IMR-90 (cell line): ENCODE measurements around the gene CSGALNACT2. TPM values are rescaled to one million over a fixed set of nuclear protein-coding genes. Genes with fewer than 3 reads are reported as not detected.
A peak's percentile ranks its signal among the peaks of the same experiment; 100 is the strongest.

Experiments used
- ATAC-seq: fragments of 200-7000 bp; cut with Tn5 transposase; 2 replicates; pipeline ENCODE4 v1.9.1; 2020; ENCODE audit warnings: low read depth, mild to moderate bottlenecking, moderate library complexity
- BruUV-seq: library from RNA; stranded (reverse); fragments of 400-500 nt; replicated peaks from 2 replicates; lab custom pipeline; 2021; lab: Mats Ljungman, UMichigan
- CTCF ChIA-PET: fragments of 300-600 bp; formaldehyde crosslinking; extraction: SDS; loops from one replicate; lab custom pipeline; 2021; ENCODE audit warnings: antibody characterized with exemption; lab: Yijun Ruan, JAX
- POLR2A ChIA-PET: fragments of 300-600 bp; sonication (Branson Sonifier 250); formaldehyde crosslinking; loops from one replicate; lab custom pipeline; 2022; ENCODE audit warnings: antibody characterized with exemption; ENCODE audit not compliant: unreplicated experiment; lab: Charles Lee
- DNase-seq: peaks from one replicate; pipeline ENCODE4 v3.0.0; 2013
- H2AFZ ChIP-seq: replicated peaks from 2 replicates; pipeline ENCODE3; 2013; ENCODE audit warnings: low read length, mild to moderate bottlenecking; ENCODE audit not compliant: poor library complexity
- H2AK5ac ChIP-seq: 2 replicates; pipeline ENCODE4 v1.6.1; 2013; ENCODE audit warnings: low read depth, low read length, inconsistent platforms
- H2AK9ac ChIP-seq: replicated peaks from 2 replicates; pipeline ENCODE3; 2013; ENCODE audit warnings: mild to moderate bottlenecking, low read depth, low read length, moderate library complexity; ENCODE audit not compliant: poor library complexity
- H2BK120ac ChIP-seq: 2 replicates; pipeline ENCODE4 v1.6.1; 2013; ENCODE audit warnings: low read depth, low read length, inconsistent platforms
- H2BK15ac ChIP-seq: 3 replicates; pipeline ENCODE4 v1.6.1; 2013; ENCODE audit warnings: low read depth, low read length, inconsistent platforms
- H2BK20ac ChIP-seq: 2 replicates; pipeline ENCODE4 v1.6.1; 2013; ENCODE audit warnings: low read depth, mild to moderate bottlenecking, inconsistent platforms, low read length, moderate library complexity
- H2BK5ac ChIP-seq: 2 replicates; pipeline ENCODE4 v1.6.1; 2013; ENCODE audit warnings: mild to moderate bottlenecking, low read depth, low read length, inconsistent platforms; ENCODE audit not compliant: poor library complexity, severe bottlenecking
- H3K14ac ChIP-seq: replicated peaks from 2 replicates; pipeline ENCODE4 v1.6.1; 2013; ENCODE audit warnings: low read depth, low read length, inconsistent platforms
- H3K18ac ChIP-seq: 2 replicates; pipeline ENCODE4 v1.6.1; 2013; ENCODE audit warnings: low read depth, low read length, control low read depth
- H3K23ac ChIP-seq: 2 replicates; pipeline ENCODE4 v1.6.1; 2013; ENCODE audit warnings: low read depth, low read length, inconsistent platforms
- H3K27ac ChIP-seq: 2 replicates; pipeline ENCODE4 v1.5.1; 2013; ENCODE audit warnings: mild to moderate bottlenecking, control low read depth, low read length; ENCODE audit not compliant: insufficient read depth
- H3K27me3 ChIP-seq: 2 replicates; pipeline ENCODE4 v1.6.1; 2013; ENCODE audit warnings: low read length; ENCODE audit not compliant: control insufficient read depth, insufficient read depth
- H3K36me3 ChIP-seq: 2 replicates; pipeline ENCODE4 v1.6.1; 2013; ENCODE audit warnings: low read length, mixed read lengths; ENCODE audit not compliant: control insufficient read depth, insufficient read depth
- H3K4ac ChIP-seq: 2 replicates; pipeline ENCODE4 v1.6.1; 2013; ENCODE audit warnings: low read depth, low read length, inconsistent platforms
- H3K4me1 ChIP-seq: 2 replicates; pipeline ENCODE4 v1.6.1; 2013; ENCODE audit warnings: low read length, mixed read lengths; ENCODE audit not compliant: control insufficient read depth, insufficient read depth
- H3K4me2 ChIP-seq: 2 replicates; pipeline ENCODE4 v1.6.1; 2013; ENCODE audit warnings: low read depth, mild to moderate bottlenecking, control low read depth, low read length, moderate library complexity
- H3K4me3 ChIP-seq: 2 replicates; pipeline ENCODE4 v1.5.1; 2013; ENCODE audit warnings: low read depth, mild to moderate bottlenecking, control low read depth, low read length, moderate library complexity; ENCODE audit not compliant: insufficient read depth
- H3K56ac ChIP-seq: 2 replicates; pipeline ENCODE4 v1.6.1; 2013; ENCODE audit warnings: low read length, inconsistent platforms; ENCODE audit not compliant: insufficient read depth; ENCODE audit errors: extremely low read depth
- H3K79me1 ChIP-seq, 2 experiments: 2 replicates each; pipeline ENCODE4 v1.6.1; 2013; ENCODE audit warnings: low read length in 2 of 2, inconsistent platforms in 1 of 2, low read depth in 1 of 2
- H3K9ac ChIP-seq: 2 replicates; pipeline ENCODE4 v1.6.1; 2013; ENCODE audit warnings: low read depth, low read length, control low read depth
- H3K9me1 ChIP-seq: 2 replicates; pipeline ENCODE4 v1.6.1; 2013; ENCODE audit warnings: low read length, inconsistent platforms; ENCODE audit not compliant: insufficient read depth
- H3K9me3 ChIP-seq: 2 replicates; pipeline ENCODE4 v1.6.1; 2013; ENCODE audit warnings: low read length; ENCODE audit not compliant: control insufficient read depth, insufficient read depth
- H4K20me1 ChIP-seq: 2 replicates; pipeline ENCODE4 v1.6.1; 2013; ENCODE audit warnings: low read length, inconsistent platforms; ENCODE audit not compliant: insufficient read depth
- H4K5ac ChIP-seq: 2 replicates; pipeline ENCODE4 v1.6.1; 2013; ENCODE audit warnings: mild to moderate bottlenecking, low read depth, low read length, control low read depth
- H4K8ac ChIP-seq, 2 experiments: 2 replicates each; pipeline ENCODE4 v1.6.1; 2013; ENCODE audit warnings: low read depth in 2 of 2, low read length in 2 of 2, control low read depth in 1 of 2, inconsistent platforms in 1 of 2
- H4K91ac ChIP-seq: 2 replicates; pipeline ENCODE4 v1.6.1; 2013; ENCODE audit warnings: low read depth, low read length, inconsistent platforms; ENCODE audit not compliant: insufficient read depth
- BHLHE40 ChIP-seq: fragments of 150-350 bp; IDR thresholded peaks from 2 replicates; pipeline ENCODE4 v1.6.1; 2016; ENCODE audit warnings: mild to moderate bottlenecking, low read depth, low read length
- MXI1 ChIP-seq: IDR thresholded peaks from 2 replicates; pipeline ENCODE4 v1.6.1; 2012; ENCODE audit warnings: low read depth, mild to moderate bottlenecking, low read length, moderate library complexity, borderline replicate concordance
- USF2 ChIP-seq: fragments of 150-350 bp; IDR thresholded peaks from 2 replicates; pipeline ENCODE4 v1.6.1; 2017; ENCODE audit warnings: mild to moderate bottlenecking, antibody characterized with exemption, low read length, low read depth
- WGBS, 2 experiments: methylation state at CpG; one replicate each; pipeline versions ENCODE4 v1.1.5 to v1.1.7; 2013; ENCODE audit warnings: missing lambda C conversion rate in 2 of 2; ENCODE audit not compliant: insufficient read length in 1 of 2; ENCODE audit errors: extremely low coverage in 2 of 2; 5-methylcytosine and 5-hydroxymethylcytosine counted together
- dilution Hi-C: fragments of 300-500 bp; cut with HindIII; formaldehyde crosslinking; loops from one replicate; pipeline ENCODE4 v1.14.3; 2018; ENCODE audit warnings: low sequenced_read_pairs; ENCODE audit not compliant: unreplicated experiment
- in situ Hi-C: fragments of 300-500 bp; cut with MboI; formaldehyde crosslinking; loops from 3 replicates; pipeline ENCODE4 v1.14.3; 2019; ENCODE audit warnings: low sequenced_read_pairs, inconsistent platforms, mixed read lengths
- intact Hi-C: fragments of 100-400 bp; cut with micrococcal nuclease; formaldehyde crosslinking; loops from 2 replicates; pipeline ENCODE4 v1.10.0; 2022
- polyA plus RNA-seq, 3 experiments: library from polyadenylated mRNA; depleted of rRNA; stranded (reverse); fragments of >200 nt; gene quantifications; 2 replicates each; pipeline ENCODE4 v1.2.3, GENCODE V29; 2012; ENCODE audit warnings: low replicate concordance in 1 of 3
- total RNA-seq: library from RNA; depleted of rRNA; stranded (reverse); fragments of >200 nt; gene quantifications from 2 replicates; pipeline ENCODE4 v1.2.3, GENCODE V29; 2012

Gene CSGALNACT2
- total and polyA plus RNA-seq, 2 of the 4 experiments (the other 2 are of a cell fraction), result 6.5 to 13.1 TPM

- CTCF ChIA-PET, result no interaction called here
- H3K79me1 ChIP-seq, result no peaks in the 10 kb centered on the region
- intact Hi-C loops, result loop anchor here (2.0 kb wide), 1 partner anchor 352 kb away; no protein-coding TSS in a partner anchor
- H3K9ac ChIP-seq, result no peak overlapping the region; the same call in 1 of the 2 replicates
- H3K18ac ChIP-seq, result peak overlapping the region; percentile 36; the same call in 1 of the 2 replicates
- H3K27ac ChIP-seq, result peak overlapping the region; percentile 36; the same call in 1 of the 2 replicates
- H3K9me1 ChIP-seq, result no peaks in the 10 kb centered on the region
- H3K14ac ChIP-seq, result no peak overlapping the region; the same call in 1 of the 2 replicates
- no peak overlapping the region for H2BK20ac ChIP-seq
- no peak overlapping the region for H2BK15ac ChIP-seq
- in situ Hi-C loops, result no loop called here
- peak overlapping the region; percentile 55; the same call in 1 of the 2 replicates for H4K5ac ChIP-seq
- DNase-seq (peak; percentile 57), ATAC-seq (peak; percentile 61)
- no peak overlapping the region for H2BK120ac ChIP-seq
- H4K8ac ChIP-seq, result peak overlapping the region in 1 of 2 experiments; percentile 65; a peak in 1 of 4 replicates
- no peaks in the 10 kb centered on the region; the same call in 1 of the 2 replicates for H3K27me3 ChIP-seq
- H3K23ac ChIP-seq, result no peak overlapping the region
- TF ChIP-seq BHLHE40, result peak; percentile 51; the same call in 1 of the 2 replicates
- no peak for TF ChIP-seq MXI1
- TF ChIP-seq USF2, result peak; percentile 89
- dilution Hi-C loops, result no loop called here
- peak overlapping the region; percentile 65 for H2AK9ac ChIP-seq
- no peak overlapping the region for H3K4me3 ChIP-seq
- H4K20me1 ChIP-seq, result no peaks in the 10 kb centered on the region
- H3K9me3 ChIP-seq, result no peaks in the 10 kb centered on the region
- H3K56ac ChIP-seq, result no peak overlapping the region
- H2BK5ac ChIP-seq, result no peak overlapping the region
- no peak overlapping the region for H3K4ac ChIP-seq
- POLR2A ChIA-PET, result no interaction called here
- H3K4me1 ChIP-seq, result peaks cover 10% of the 10 kb centered on the region
- no peak overlapping the region for H2AK5ac ChIP-seq
- H4K91ac ChIP-seq, result no peak overlapping the region; the same call in 1 of the 2 replicates
- H2AFZ ChIP-seq, result peak overlapping the region; percentile 82
- no peaks in the 10 kb centered on the region for H3K36me3 ChIP-seq
- no TSS peak for BruUV-seq
- H3K4me2 ChIP-seq, result no peak overlapping the region
- no CpG with 5 or more reads among the region's 7 CpGs for WGBS, 2 experiments
These were observed 27.7 kb upstream of the CSGALNACT2 start for GRCh38 chr10:43110338-43111071.
